Measurements from ENCODE around the gene DPEP2.

Gene DPEP2

GRCh38 chr16:67946128-67946569, 53.1 kb downstream of the DPEP2 start:
- Histone ChIP-seq H3K4me2 (ENCODE audit: low read length) (no peak overlapping the region), H3K4me3 (ENCODE audit: low read length) (no peak overlapping the region), H3K27me3 (ENCODE audit: control insufficient read depth, insufficient read depth, low read length) (no peaks in the 10 kb centered on the region), H3K36me3 (ENCODE audit: insufficient read depth, low read length) (peaks cover 96% of the 10 kb centered on the region), H3K9me3 (replicated peaks; ENCODE audit: low read length) (no peaks in the 10 kb centered on the region), H3K4me1 (ENCODE audit: control insufficient read depth, insufficient read depth, low read length) (peaks cover 23% of the 10 kb centered on the region), H3K9ac (ENCODE audit: low read depth, low read length) (no peak overlapping the region)

GRCh38 chr16:67945392-67945933, 53.8 kb downstream of the DPEP2 start:
- H3K4me2 ChIP-seq (ENCODE audit: low read length): no peak overlapping the region
- no peak overlapping the region for H3K9ac ChIP-seq (ENCODE audit: low read depth, low read length)
- H3K9me3 ChIP-seq (replicated peaks; ENCODE audit: low read length): no peaks in the 10 kb centered on the region
- peaks cover 23% of the 10 kb centered on the region for H3K4me1 ChIP-seq (ENCODE audit: control insufficient read depth, insufficient read depth, low read length)
- H3K36me3 ChIP-seq (ENCODE audit: insufficient read depth, low read length): peaks cover 95% of the 10 kb centered on the region
- H3K27me3 ChIP-seq (ENCODE audit: control insufficient read depth, insufficient read depth, low read length): no peaks in the 10 kb centered on the region
- no peak overlapping the region for H3K4me3 ChIP-seq (ENCODE audit: low read length)

GRCh38 chr16:67944690-67945391, 54.4 kb downstream of the DPEP2 start:
- Histone ChIP-seq H3K4me2 (ENCODE audit: low read length) (no peak overlapping the region), H3K27me3 (ENCODE audit: control insufficient read depth, insufficient read depth, low read length) (no peaks in the 10 kb centered on the region), H3K36me3 (ENCODE audit: insufficient read depth, low read length) (peaks cover 95% of the 10 kb centered on the region), H3K4me1 (ENCODE audit: control insufficient read depth, insufficient read depth, low read length) (peaks cover 23% of the 10 kb centered on the region), H3K9ac (ENCODE audit: low read depth, low read length) (peak overlapping the region; percentile 54), H3K9me3 (replicated peaks; ENCODE audit: low read length) (no peaks in the 10 kb centered on the region), H3K4me3 (ENCODE audit: low read length) (no peak overlapping the region)

- Histone ChIP-seq H3K27me3 (ENCODE audit: control insufficient read depth, insufficient read depth, low read length) (no peaks in the 10 kb centered on the region), H3K4me1 (ENCODE audit: control insufficient read depth, insufficient read depth, low read length) (peaks cover 23% of the 10 kb centered on the region), H3K9me3 (replicated peaks; ENCODE audit: low read length) (no peaks in the 10 kb centered on the region), H3K4me2 (ENCODE audit: low read length) (no peak within 1 kb of the TSS), H3K36me3 (ENCODE audit: insufficient read depth, low read length) (peaks cover 95% of the 10 kb centered on the region), H3K4me3 (ENCODE audit: low read length) (no peak within 1 kb of the TSS), H3K9ac (ENCODE audit: low read depth, low read length) (peak within 1 kb of the TSS; percentile 54)
These were observed 55.4 kb downstream of the DPEP2 start, which contains the start of gene LCAT for GRCh38 chr16:67943619-67944504. Gene LCAT (minus strand): TSS chr16:67944120. CDS start chr16:67944101, 19 bp downstream.

- Histone ChIP-seq H3K36me3 (ENCODE audit: insufficient read depth, low read length) (peaks cover 89% of the 10 kb centered on the region), H3K4me2 (ENCODE audit: low read length) (no peak overlapping the region), H3K9ac (ENCODE audit: low read depth, low read length) (no peak overlapping the region), H3K4me1 (ENCODE audit: control insufficient read depth, insufficient read depth, low read length) (peaks cover 23% of the 10 kb centered on the region), H3K9me3 (replicated peaks; ENCODE audit: low read length) (no peaks in the 10 kb centered on the region), H3K4me3 (ENCODE audit: low read length) (no peak overlapping the region), H3K27me3 (ENCODE audit: control insufficient read depth, insufficient read depth, low read length) (no peaks in the 10 kb centered on the region)
These were observed 56.0 kb downstream of the DPEP2 start for GRCh38 chr16:67943256-67943618.

GRCh38 chr16:67942510-67943255, 56.6 kb downstream of the DPEP2 start:
- no peaks in the 10 kb centered on the region for H3K27me3 ChIP-seq (ENCODE audit: control insufficient read depth, insufficient read depth, low read length)
- no peaks in the 10 kb centered on the region for H3K9me3 ChIP-seq (replicated peaks; ENCODE audit: low read length)
- peaks cover 23% of the 10 kb centered on the region for H3K4me1 ChIP-seq (ENCODE audit: control insufficient read depth, insufficient read depth, low read length)
- no peak overlapping the region for H3K9ac ChIP-seq (ENCODE audit: low read depth, low read length)
- no peak overlapping the region for H3K4me3 ChIP-seq (ENCODE audit: low read length)
- no peak overlapping the region for H3K4me2 ChIP-seq (ENCODE audit: low read length)
- peaks cover 83% of the 10 kb centered on the region for H3K36me3 ChIP-seq (ENCODE audit: insufficient read depth, low read length)

- H3K4me3 ChIP-seq (ENCODE audit: low read length): no peak overlapping the region
- H3K36me3 ChIP-seq (ENCODE audit: insufficient read depth, low read length): peaks cover 78% of the 10 kb centered on the region
- H3K4me1 ChIP-seq (ENCODE audit: control insufficient read depth, insufficient read depth, low read length): peaks cover 29% of the 10 kb centered on the region
- H3K9ac ChIP-seq (ENCODE audit: low read depth, low read length): no peak overlapping the region
- no peaks in the 10 kb centered on the region for H3K27me3 ChIP-seq (ENCODE audit: control insufficient read depth, insufficient read depth, low read length)
- H3K4me2 ChIP-seq (ENCODE audit: low read length): no peak overlapping the region
- H3K9me3 ChIP-seq (replicated peaks; ENCODE audit: low read length): no peaks in the 10 kb centered on the region
These were observed 57.1 kb downstream of the DPEP2 start for GRCh38 chr16:67942200-67942509.

GRCh38 chr16:67941469-67942199, 57.6 kb downstream of the DPEP2 start:
- no peaks in the 10 kb centered on the region for H3K9me3 ChIP-seq (replicated peaks; ENCODE audit: low read length)

GRCh38 chr16:67940446-67941089, 58.7 kb downstream of the DPEP2 start:
- Histone ChIP-seq H3K4me1 (ENCODE audit: control insufficient read depth, insufficient read depth, low read length) (peaks cover 30% of the 10 kb centered on the region), H3K36me3 (ENCODE audit: insufficient read depth, low read length) (peaks cover 62% of the 10 kb centered on the region)

More at GRCh38 chr16:67941469-67942199, 57.6 kb downstream of the DPEP2 start:
- no peak overlapping the region for H3K9ac ChIP-seq (ENCODE audit: low read depth, low read length)
- no peak overlapping the region for H3K4me3 ChIP-seq (ENCODE audit: low read length)
- no peak overlapping the region for H3K4me2 ChIP-seq (ENCODE audit: low read length)
- peaks cover 33% of the 10 kb centered on the region for H3K4me1 ChIP-seq (ENCODE audit: control insufficient read depth, insufficient read depth, low read length)
- peaks cover 73% of the 10 kb centered on the region for H3K36me3 ChIP-seq (ENCODE audit: insufficient read depth, low read length)
- H3K27me3 ChIP-seq (ENCODE audit: control insufficient read depth, insufficient read depth, low read length): no peaks in the 10 kb centered on the region

More at GRCh38 chr16:67940446-67941089, 58.7 kb downstream of the DPEP2 start:
- Histone ChIP-seq H3K4me3 (ENCODE audit: low read length) (no peak overlapping the region), H3K9me3 (replicated peaks; ENCODE audit: low read length) (no peaks in the 10 kb centered on the region), H3K9ac (ENCODE audit: low read depth, low read length) (no peak overlapping the region), H3K4me2 (ENCODE audit: low read length) (no peak overlapping the region), H3K27me3 (ENCODE audit: control insufficient read depth, insufficient read depth, low read length) (no peaks in the 10 kb centered on the region)
